IPS DF 6.9 (cell line): Measurements from ENCODE around the gene MRPS12.
"Not testable (repeated sequence)": the region's sequence is repeated elsewhere in the genome, so short reads cannot be mapped to it uniquely, and the experiment has no call there.

Source experiments
- DNase-seq: peaks from one replicate; pipeline ENCODE4 v3.0.0-alpha.2; 2013; ENCODE audit warnings: low read depth, low spot score
- H3K27ac ChIP-seq: one replicate; pipeline ENCODE4 v1.5.1; 2013; ENCODE audit warnings: low read length, control low read depth
- H3K27me3 ChIP-seq: 2 replicates; pipeline ENCODE4 v1.6.1; 2013; ENCODE audit warnings: mild to moderate bottlenecking, low read length; ENCODE audit not compliant: control insufficient read depth, insufficient read depth
- H3K36me3 ChIP-seq: 2 replicates; pipeline ENCODE4 v1.6.1; 2013; ENCODE audit warnings: low read length; ENCODE audit not compliant: control insufficient read depth, insufficient read depth
- H3K4me1 ChIP-seq: 2 replicates; pipeline ENCODE4 v1.6.1; 2013; ENCODE audit warnings: low read length; ENCODE audit not compliant: control insufficient read depth, insufficient read depth
- H3K4me3 ChIP-seq: 2 replicates; pipeline ENCODE4 v1.5.1; 2013; ENCODE audit warnings: mild to moderate bottlenecking, low read length
- H3K9me3 ChIP-seq: 2 replicates; pipeline ENCODE4 v1.6.1; 2013; ENCODE audit warnings: low read length, inconsistent platforms; ENCODE audit not compliant: control insufficient read depth, insufficient read depth
- WGBS: extraction: QIAGEN DNeasy Blood & Tissue Kit; methylation state at CpG from one replicate; pipeline ENCODE4 v1.1.7; 2013; ENCODE audit warnings: mixed read lengths, missing lambda C conversion rate; ENCODE audit not compliant: insufficient read length, insufficient coverage; 5-methylcytosine and 5-hydroxymethylcytosine counted together

MRPS12 gene

GRCh38 chr19:38939957-38940356 lies 9.2 kb downstream of the MRPS12 start:
- DNase-seq: no peak
- H3K4me1 ChIP-seq: peaks cover 2% of the 10 kb centered on the region; the same call in 1 of the 2 replicates
- peaks cover 2% of the 10 kb centered on the region for H3K36me3 ChIP-seq
- WGBS: no CpG with 5 or more reads among the region's 5 CpGs
- H3K4me3 ChIP-seq: no peak overlapping the region
- H3K27me3 ChIP-seq: no peaks in the 10 kb centered on the region
- no peak overlapping the region for H3K27ac ChIP-seq
- H3K9me3 ChIP-seq: no peaks in the 10 kb centered on the region; the same call in 1 of the 2 replicates

- WGBS: no CpG with 5 or more reads among the region's 5 CpGs
- not testable (repeated sequence) for DNase-seq, H3K36me3 ChIP-seq, H3K4me1 ChIP-seq, H3K9me3 ChIP-seq, H3K4me3 ChIP-seq, H3K27me3 ChIP-seq, H3K27ac ChIP-seq
Measured at GRCh38 chr19:38941466-38941865, 10.7 kb downstream of the MRPS12 start.

- Histone ChIP-seq H3K36me3 (peaks cover 3% of the 10 kb centered on the region), H3K4me3 (no peak overlapping the region), H3K27ac (no peak overlapping the region), H3K9me3 (no peaks in the 10 kb centered on the region), H3K4me1 (peaks cover 2% of the 10 kb centered on the region; the same call in 1 of the 2 replicates), H3K27me3 (no peaks in the 10 kb centered on the region)
- DNase-seq: no peak
- WGBS: no CpG with 5 or more reads among the region's 2 CpGs
Measured at GRCh38 chr19:38941979-38942378, 11.2 kb downstream of the MRPS12 start.

- no peak overlapping the region for H3K4me3 ChIP-seq
- no peaks in the 10 kb centered on the region for H3K27me3 ChIP-seq
- H3K9me3 ChIP-seq: no peaks in the 10 kb centered on the region
- WGBS: no CpG with 5 or more reads among the region's 20 CpGs
- no peak for DNase-seq
- H3K27ac ChIP-seq: no peak overlapping the region
- peaks cover 2% of the 10 kb centered on the region; the same call in 1 of the 2 replicates for H3K4me1 ChIP-seq
- peaks cover 3% of the 10 kb centered on the region for H3K36me3 ChIP-seq
Measured at GRCh38 chr19:38942471-38943181, 11.9 kb downstream of the MRPS12 start.

- Histone ChIP-seq H3K36me3 (peaks cover 3% of the 10 kb centered on the region), H3K4me3 (no peak overlapping the region), H3K27ac (no peak overlapping the region), H3K9me3 (no peaks in the 10 kb centered on the region), H3K4me1 (peaks cover 4% of the 10 kb centered on the region), H3K27me3 (no peaks in the 10 kb centered on the region)
- no CpG with 5 or more reads among the region's 12 CpGs for WGBS
- DNase-seq: no peak
Measured at GRCh38 chr19:38944981-38945506, 14.3 kb downstream of the MRPS12 start.

GRCh38 chr19:38945562-38946228 lies 15.0 kb downstream of the MRPS12 start:
- Histone ChIP-seq H3K27ac (no peak overlapping the region), H3K27me3 (no peaks in the 10 kb centered on the region), H3K4me1 (peaks cover 8% of the 10 kb centered on the region), H3K9me3 (no peaks in the 10 kb centered on the region), H3K4me3 (no peak overlapping the region), H3K36me3 (peaks cover 3% of the 10 kb centered on the region)
- DNase-seq: no peak
- WGBS: no CpG with 5 or more reads among the region's 3 CpGs

- no peak overlapping the region for H3K27ac ChIP-seq
- DNase-seq: no peak
- no peaks in the 10 kb centered on the region for H3K27me3 ChIP-seq
- no CpG with 5 or more reads among the region's 11 CpGs for WGBS
- H3K4me1 ChIP-seq: peaks cover 8% of the 10 kb centered on the region
- H3K36me3 ChIP-seq: peaks cover 3% of the 10 kb centered on the region
- H3K4me3 ChIP-seq: no peak overlapping the region
- no peaks in the 10 kb centered on the region for H3K9me3 ChIP-seq
Measured at GRCh38 chr19:38946229-38947010, 15.7 kb downstream of the MRPS12 start.

- H3K27me3 ChIP-seq: no peaks in the 10 kb centered on the region
Measured at GRCh38 chr19:38949580-38950367, 19.0 kb downstream of the MRPS12 start.

GRCh38 chr19:38951187-38951586 lies 20.4 kb downstream of the MRPS12 start:
- WGBS: no CpG with 5 or more reads among the region's 3 CpGs
- peaks cover 5% of the 10 kb centered on the region for H3K4me1 ChIP-seq
- H3K9me3 ChIP-seq: no peaks in the 10 kb centered on the region
- H3K4me3 ChIP-seq: no peak overlapping the region
- no peak for DNase-seq
- no peaks in the 10 kb centered on the region for H3K27me3 ChIP-seq
- H3K27ac ChIP-seq: no peak overlapping the region
- H3K36me3 ChIP-seq: no peaks in the 10 kb centered on the region; the same call in 1 of the 2 replicates

More at GRCh38 chr19:38949580-38950367, 19.0 kb downstream of the MRPS12 start:
- H3K36me3 ChIP-seq: peaks cover 3% of the 10 kb centered on the region
- WGBS: no CpG with 5 or more reads among the region's 72 CpGs
- no peaks in the 10 kb centered on the region for H3K9me3 ChIP-seq
- peaks cover 5% of the 10 kb centered on the region for H3K4me1 ChIP-seq
- H3K4me3 ChIP-seq: peak overlapping the region; percentile 61
- H3K27ac ChIP-seq: no peak overlapping the region
- DNase-seq: peak; percentile 95
